ENCODE measurements around the gene NCK1.

The NCK1 gene

DNA sequence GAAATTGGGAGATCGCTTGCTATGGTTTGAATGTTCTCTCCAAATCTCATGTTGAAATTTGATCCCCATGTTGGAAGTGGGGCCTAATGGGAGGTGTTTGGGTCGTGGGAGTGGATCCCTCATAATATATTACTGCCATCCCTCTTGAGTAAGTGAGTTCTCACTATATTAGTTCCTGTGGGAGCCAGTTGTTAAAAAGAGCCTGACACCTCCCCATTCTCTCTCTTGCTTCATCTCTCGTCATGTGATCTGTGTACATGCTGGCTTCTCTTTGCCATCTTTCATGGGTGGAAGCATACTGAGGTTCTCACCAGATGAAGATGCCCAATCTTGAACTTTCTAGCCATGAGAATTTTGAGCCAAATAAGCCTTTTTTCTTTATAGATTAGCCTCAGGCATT lies 52.7 kb downstream of the NCK1 start:
- FAIRE-seq, result no peak
- DNase-seq (ENCODE audit: insufficient read length), result no peak

DNA sequence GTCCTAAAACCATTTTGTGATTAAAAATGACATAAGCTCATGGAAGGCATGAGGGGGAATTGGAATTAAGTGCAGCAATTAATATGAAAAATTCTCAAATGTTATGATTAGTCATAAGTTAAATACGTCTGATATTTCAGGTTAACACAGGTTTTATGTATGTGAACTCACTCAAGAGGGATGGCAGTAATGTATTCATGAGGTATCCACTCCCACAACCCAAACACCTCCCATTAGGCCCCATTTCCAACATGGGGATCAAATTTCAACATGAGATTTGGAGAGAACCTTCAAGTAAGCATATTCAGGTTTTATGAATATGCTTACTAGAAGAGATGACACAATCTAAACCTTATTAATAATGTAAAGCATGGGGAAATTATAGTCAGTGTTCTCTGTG lies 54.2 kb downstream of the NCK1 start:
- no peak for DNase-seq (ENCODE audit: insufficient read length)
- no peak for TF ChIP-seq POLR2AphosphoS5 (IDR thresholded peaks at IDR 0.05; ENCODE audit: low read depth, low read length)
- no peak for TF ChIP-seq POLR2A (IDR thresholded peaks at IDR 0.05; ENCODE audit: low read depth, low read length)
- TF ChIP-seq TAF1 (IDR thresholded peaks at IDR 0.05; ENCODE audit: borderline replicate concordance, low read depth, low read length), result no peak
- no peak for FAIRE-seq

More for the DNA sequence above, 52.7 kb downstream of the NCK1 start:
- TF ChIP-seq POLR2A (IDR thresholded peaks at IDR 0.05; ENCODE audit: low read depth, low read length), result no peak
- TF ChIP-seq TAF1 (IDR thresholded peaks at IDR 0.05; ENCODE audit: borderline replicate concordance, low read depth, low read length), result no peak
- no peak for TF ChIP-seq POLR2AphosphoS5 (IDR thresholded peaks at IDR 0.05; ENCODE audit: low read depth, low read length)

DNA sequence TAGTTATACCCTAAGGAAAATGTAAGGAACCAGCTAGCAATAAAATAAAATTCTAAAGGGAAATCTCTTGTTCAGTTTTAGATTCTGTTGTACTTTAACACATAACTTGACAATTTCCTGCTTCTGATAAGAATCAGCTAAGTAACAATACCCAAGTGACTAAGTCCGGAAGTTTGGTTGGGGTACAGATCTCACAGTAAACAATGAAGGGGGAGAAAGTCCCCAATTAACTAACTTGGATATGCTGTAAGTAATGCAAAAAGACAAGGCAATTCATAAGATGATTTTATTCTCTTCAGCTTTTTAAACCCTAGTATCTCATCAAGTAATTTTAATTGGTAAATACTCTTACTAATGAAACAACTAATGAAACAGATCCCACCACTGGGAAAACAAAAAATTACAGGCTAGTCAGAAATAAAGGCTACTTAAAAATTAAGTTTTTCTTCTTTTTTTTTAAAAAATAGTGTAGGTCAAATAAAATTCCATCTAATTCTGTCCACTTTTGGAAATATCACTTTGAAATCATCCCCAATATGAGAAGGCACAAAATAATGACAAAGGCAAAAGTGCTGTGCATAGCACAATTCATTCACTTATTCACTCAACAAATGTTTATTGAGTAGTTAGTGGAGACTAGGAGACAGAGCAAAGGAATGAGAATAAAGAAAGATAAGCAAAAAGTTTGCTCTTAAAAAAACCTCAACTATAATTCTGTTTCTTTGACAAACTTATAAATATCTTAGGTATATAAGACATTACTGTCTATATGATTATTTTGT lies 58.0 kb downstream of the NCK1 start:
- FAIRE-seq (peak; percentile 73), DNase-seq (ENCODE audit: insufficient read length) (no peak)
- TF ChIP-seq POLR2A (IDR thresholded peaks at IDR 0.05; ENCODE audit: low read depth, low read length), result no peak

DNA sequence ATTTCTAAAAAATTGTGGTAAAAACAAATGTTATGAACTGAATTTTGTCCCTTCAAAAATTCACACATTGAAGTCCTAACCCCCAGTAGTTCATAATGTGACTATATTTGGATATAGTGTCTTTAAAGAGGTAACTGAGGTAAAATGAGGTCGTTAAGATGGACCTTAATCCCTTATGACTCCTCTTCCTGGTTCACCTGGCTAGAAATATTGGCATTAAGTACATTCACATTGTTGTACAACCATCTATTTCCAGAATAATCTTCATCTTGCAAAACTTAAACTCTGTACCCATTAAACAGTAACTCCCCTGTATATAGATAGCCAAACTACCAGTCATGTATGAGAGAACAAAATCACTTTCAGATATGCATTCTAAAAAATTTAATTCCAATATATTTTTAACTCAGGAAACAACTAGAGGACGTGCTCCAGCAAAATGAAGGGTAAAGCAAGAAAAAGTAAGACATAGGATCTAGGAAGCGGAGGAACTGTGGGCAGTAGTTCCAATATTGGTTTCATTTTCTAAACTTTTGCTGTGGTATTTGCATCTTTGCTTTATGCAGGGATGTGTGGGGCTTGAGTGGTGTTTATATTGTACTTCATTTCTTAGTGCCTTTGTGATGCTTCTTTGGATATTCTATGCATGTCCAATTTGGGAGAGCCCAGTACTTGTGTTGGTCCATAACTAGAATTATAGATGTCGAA lies 59.0 kb downstream of the NCK1 start:
- FAIRE-seq (peak; percentile 14), DNase-seq (ENCODE audit: insufficient read length) (no peak)
- no peak for TF ChIP-seq POLR2A (IDR thresholded peaks at IDR 0.05; ENCODE audit: low read depth, low read length)
- TF ChIP-seq POLR2AphosphoS5 (IDR thresholded peaks at IDR 0.05; ENCODE audit: low read depth, low read length), result no peak
- no peak for TF ChIP-seq TAF1 (IDR thresholded peaks at IDR 0.05; ENCODE audit: borderline replicate concordance, low read depth, low read length)

DNA sequence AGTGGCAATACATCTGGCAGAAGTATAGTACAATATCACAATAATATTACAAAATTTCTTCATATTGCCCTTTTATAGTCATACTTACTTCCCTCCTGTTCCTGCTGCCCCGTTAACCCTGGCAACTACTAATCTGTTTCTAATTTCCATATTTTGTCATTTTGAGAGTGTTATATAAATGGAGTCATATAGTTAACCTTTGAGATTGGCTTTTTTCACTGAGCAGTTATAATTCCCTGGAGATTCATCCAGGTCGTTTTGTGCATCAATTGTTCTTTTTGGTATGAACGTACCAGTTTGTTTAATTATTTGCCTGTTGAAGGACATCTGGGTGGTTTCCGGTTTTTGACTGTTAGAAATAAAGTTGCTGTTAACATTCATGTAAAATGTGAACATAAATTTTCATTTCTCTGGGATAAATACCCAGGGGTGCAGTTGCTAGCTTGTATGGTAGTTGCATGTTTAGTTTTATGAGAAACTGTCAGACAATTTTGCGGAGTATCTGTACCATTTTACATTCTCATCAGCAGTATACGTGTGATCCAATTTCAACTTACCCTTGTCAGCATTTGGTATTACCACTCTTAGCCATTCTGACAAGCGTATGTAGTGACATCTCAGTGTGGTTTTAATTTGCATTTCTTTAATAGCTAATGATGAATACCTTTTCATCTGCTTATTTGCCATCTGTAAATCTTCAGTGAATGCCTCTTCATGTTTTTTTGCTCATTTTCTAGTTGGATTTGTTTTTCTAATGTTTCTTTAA lies 63.6 kb downstream of the NCK1 start:
- TF ChIP-seq POLR2AphosphoS5 (IDR thresholded peaks at IDR 0.05; ENCODE audit: low read depth, low read length) (no peak), TAF1 (IDR thresholded peaks at IDR 0.05; ENCODE audit: borderline replicate concordance, low read depth, low read length) (no peak), POLR2A (IDR thresholded peaks at IDR 0.05; ENCODE audit: low read depth, low read length) (no peak)
- DNase-seq (ENCODE audit: insufficient read length) (no peak), FAIRE-seq (peak; percentile 42)

DNA sequence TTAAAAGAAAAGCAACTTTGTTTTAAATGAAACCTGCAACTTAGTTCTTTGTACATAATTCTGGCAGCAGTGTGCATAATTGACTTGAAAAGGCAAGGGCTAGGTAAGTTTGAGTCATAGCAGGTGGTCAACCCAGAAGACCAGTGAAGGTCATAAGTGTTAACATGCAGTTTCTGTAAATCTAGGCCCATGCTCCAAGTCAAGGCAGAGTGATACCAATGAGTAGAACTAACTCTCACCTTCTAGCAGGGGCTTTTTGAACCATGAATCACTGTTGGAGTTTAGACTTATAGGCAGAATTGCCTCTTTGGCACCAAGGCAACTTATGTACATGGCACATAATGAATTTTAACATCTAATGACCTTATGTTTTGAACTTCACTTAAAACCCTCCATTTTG lies 66.2 kb downstream of the NCK1 start:
- DNase-seq (ENCODE audit: insufficient read length), result no peak
- FAIRE-seq, result peak; percentile 27
- TF ChIP-seq POLR2A (IDR thresholded peaks at IDR 0.05; ENCODE audit: low read depth, low read length) (no peak), TAF1 (IDR thresholded peaks at IDR 0.05; ENCODE audit: borderline replicate concordance, low read depth, low read length) (no peak), POLR2AphosphoS5 (IDR thresholded peaks at IDR 0.05; ENCODE audit: low read depth, low read length) (no peak)

DNA sequence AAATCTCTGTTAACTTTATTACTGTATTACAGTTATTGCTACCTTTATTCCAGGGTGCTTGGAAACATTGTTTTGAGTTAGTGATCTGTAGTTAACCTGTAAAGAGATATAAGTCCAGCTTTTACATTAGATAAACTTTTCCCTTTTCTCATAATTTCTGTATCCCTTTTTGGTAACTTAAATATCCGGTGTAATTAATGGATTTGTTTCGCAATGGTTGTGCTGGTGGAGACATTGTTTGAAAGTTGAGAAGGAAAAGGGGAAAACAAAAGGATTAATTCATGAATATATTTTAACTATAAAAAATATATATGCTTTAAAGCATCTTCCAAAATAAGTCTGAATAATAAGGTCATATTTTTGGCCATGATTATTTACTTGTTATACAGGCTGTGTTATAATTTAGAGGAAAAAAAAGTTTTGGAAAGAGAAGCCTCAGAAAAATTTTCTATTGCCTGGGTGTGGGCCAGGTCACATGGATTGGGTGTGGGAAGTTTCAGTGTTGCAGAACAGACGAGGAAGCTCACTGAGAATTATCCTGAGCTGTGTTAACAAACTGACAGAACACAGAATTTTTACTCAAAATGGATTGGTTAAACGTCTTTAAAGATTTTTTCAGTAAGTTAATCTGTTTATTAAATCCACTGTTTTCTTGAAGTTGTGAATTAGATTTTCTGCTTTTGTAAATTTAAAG lies 68.1 kb downstream of the NCK1 start:
- FAIRE-seq (no peak), DNase-seq (ENCODE audit: insufficient read length) (no peak)
- TF ChIP-seq TAF1 (IDR thresholded peaks at IDR 0.05; ENCODE audit: borderline replicate concordance, low read depth, low read length) (no peak), POLR2A (IDR thresholded peaks at IDR 0.05; ENCODE audit: low read depth, low read length) (no peak), POLR2AphosphoS5 (IDR thresholded peaks at IDR 0.05; ENCODE audit: low read depth, low read length) (no peak)

DNA sequence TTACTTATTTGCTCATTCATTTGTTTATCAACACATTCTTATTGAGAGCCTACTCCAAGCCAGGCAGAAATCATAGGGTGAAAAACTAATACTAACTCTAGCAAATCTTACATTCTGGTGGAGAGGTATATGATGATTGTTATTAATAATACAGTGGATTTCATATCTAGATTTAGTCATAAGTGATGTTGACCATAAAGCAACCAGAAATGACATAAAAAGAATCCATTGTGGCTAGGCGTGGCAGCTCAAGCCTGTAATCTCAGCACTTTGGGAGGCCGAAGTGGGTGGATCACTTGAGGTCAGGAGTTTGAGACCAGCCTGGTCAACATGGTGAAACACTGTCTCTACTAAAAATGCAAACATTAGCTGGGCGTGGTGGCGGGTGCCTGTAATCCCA lies 69.6 kb downstream of the NCK1 start:
- DNase-seq (ENCODE audit: insufficient read length) (no peak), FAIRE-seq (no peak)
- TF ChIP-seq POLR2AphosphoS5 (IDR thresholded peaks at IDR 0.05; ENCODE audit: low read depth, low read length), result no peak
- TF ChIP-seq TAF1 (IDR thresholded peaks at IDR 0.05; ENCODE audit: borderline replicate concordance, low read depth, low read length), result no peak
- no peak for TF ChIP-seq POLR2A (IDR thresholded peaks at IDR 0.05; ENCODE audit: low read depth, low read length)

DNA sequence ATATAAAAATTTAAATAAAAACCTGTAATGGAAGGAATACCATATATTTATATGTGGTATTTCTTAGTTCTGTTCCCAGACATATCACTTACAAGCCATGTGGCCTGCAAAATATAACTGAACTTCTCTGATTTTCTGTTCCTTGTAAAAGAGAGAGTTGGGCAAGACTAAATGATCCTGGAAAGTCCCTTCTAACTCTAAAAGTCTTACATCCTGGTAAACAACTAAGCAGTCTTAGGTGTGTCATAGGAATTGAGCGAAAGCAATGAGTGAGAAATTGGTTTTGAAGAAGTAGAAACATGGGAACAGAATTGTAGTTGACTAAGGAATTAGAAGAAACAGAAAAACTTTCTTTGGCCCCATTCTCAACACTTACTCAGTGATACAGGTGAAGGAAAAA lies 70.5 kb downstream of the NCK1 start:
- DNase-seq (ENCODE audit: insufficient read length) (no peak), FAIRE-seq (no peak)

DNA sequence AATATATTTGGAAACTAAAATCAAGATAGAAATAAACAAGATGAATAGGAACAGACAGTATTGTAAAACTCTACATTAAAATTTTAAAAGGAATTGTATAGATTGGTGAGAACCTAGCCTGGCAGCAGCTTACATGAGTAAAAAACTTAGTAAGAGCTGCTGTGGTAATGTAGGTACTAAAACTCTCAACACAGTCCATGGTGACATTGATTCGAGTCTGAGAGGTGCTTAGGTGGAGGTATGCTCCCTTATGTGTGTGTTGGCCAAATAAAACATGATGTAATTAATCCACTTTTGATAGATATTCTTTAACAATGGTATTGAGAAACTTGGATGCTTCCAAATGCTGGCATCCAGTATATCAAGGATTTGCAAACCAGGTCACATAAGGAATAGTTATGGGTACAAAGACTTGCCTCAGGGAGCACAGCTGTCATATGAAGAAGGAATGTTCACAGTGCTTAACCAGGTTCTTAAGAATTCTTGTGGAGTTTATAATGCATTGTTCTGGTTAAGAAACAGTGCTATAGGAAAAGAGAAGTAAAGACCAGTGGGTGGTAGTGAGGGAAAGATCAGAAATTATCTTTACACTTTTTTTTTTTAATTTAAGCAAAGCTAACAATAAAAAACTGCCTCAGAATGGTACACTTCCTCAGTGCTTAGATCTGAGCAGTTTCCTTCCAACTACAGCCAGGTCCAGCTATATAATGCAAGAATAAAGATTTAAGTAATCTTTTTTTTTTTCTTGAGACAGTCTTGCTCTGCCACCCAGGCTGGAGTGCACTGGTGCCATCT lies 71.2 kb downstream of the NCK1 start:
- FAIRE-seq (peak; percentile 9), DNase-seq (ENCODE audit: insufficient read length) (no peak)

More for the DNA sequence above, 70.5 kb downstream of the NCK1 start:
- TF ChIP-seq TAF1 (IDR thresholded peaks at IDR 0.05; ENCODE audit: borderline replicate concordance, low read depth, low read length) (no peak), POLR2A (IDR thresholded peaks at IDR 0.05; ENCODE audit: low read depth, low read length) (no peak), POLR2AphosphoS5 (IDR thresholded peaks at IDR 0.05; ENCODE audit: low read depth, low read length) (no peak)

More for the DNA sequence above, 71.2 kb downstream of the NCK1 start:
- no peak for TF ChIP-seq POLR2A (IDR thresholded peaks at IDR 0.05; ENCODE audit: low read depth, low read length)
- no peak for TF ChIP-seq TAF1 (IDR thresholded peaks at IDR 0.05; ENCODE audit: borderline replicate concordance, low read depth, low read length)
- no peak for TF ChIP-seq POLR2AphosphoS5 (IDR thresholded peaks at IDR 0.05; ENCODE audit: low read depth, low read length)

Data from GM12892 (cell line).